HG03135 (cell line): ENCODE results near the gene UMPS.

Experiments
- ATAC-seq: cut with Tn5 transposase; IDR thresholded peaks from one replicate; pipeline ENCODE4 v1.9.1; 2021; ENCODE audit warnings: mild to moderate bottlenecking, moderate library complexity; ENCODE audit not compliant: unreplicated experiment

The UMPS gene

DNA sequence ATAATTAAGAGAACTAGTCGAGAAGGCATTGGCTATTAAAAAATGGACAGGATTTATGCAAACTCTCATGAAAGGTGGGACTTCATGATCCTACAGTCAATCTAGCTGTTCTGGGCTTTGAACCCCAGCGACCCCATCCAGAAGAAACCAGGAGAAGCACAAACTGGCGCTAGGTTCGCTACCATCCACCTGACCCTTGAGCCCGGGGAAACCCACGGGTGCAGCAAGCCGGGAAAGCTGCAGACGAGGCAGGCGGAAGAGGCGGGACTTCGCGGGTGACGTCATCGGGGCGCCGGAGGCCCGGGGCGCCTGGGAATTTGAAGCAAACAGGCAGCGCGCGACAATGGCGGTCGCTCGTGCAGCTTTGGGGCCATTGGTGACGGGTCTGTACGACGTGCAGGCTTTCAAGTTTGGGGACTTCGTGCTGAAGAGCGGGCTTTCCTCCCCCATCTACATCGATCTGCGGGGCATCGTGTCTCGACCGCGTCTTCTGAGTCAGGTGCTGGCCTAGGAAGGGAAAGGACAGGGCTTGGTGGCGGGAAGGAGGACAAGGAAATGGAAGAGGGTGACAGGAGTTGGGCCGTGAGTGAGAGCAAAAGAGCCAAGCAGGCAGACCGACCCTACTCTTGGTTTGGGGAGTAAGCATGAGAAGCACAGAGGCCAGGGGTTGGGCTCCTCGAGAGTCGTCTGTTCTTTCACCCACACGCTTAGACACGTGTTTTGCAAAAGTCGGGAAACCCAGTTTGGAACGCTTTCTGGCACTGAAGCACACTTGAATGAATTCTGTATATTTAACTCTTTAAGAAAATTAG is at the start of gene UMPS:
Gene UMPS (plus strand): TSS at position 324 of the 812 bp plus-strand sequence. CDS start 20 bp downstream, at position 344.
- ATAC-seq, result peak; percentile 96

DNA sequence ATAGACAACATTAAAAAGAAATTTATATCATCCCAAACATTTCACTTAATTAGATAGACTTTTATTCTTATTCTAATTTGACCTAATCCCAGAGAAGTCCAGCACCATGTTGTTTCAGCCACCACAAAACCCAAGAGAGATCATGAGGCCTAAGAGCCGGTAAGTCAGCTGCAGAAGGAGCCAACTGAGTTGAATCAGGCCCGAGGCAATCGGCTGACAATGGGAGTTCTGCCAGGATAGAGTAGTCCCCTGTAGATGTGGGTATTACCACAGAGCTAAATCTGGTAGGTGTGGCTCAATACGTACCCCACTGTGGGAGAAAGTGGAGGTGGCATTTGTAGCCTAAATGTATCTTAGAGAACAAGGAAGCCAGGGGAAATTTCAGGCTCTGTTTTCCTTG is 49.7 kb upstream of the UMPS start:
- ATAC-seq, result no peak

DNA sequence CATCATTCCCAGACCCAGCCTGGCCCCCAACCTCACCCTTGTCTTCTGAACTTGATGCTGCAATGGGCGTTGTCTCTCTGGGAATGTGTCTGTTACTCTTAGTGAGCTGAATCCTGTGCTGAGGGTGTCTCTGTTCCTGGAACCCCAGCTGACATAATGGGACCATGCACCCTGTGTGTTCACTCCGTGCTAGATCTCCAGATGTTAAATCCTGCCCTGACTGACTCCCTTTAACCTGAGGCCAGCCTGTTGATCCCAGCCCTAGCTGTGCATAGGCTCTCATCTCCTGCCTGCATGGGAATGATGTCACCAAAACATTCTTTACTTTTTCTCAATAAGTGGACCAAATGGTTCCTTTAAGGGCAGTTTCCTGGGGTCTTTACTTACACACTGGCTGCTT is 48.0 kb upstream of the UMPS start:
- ATAC-seq, result no peak

DNA sequence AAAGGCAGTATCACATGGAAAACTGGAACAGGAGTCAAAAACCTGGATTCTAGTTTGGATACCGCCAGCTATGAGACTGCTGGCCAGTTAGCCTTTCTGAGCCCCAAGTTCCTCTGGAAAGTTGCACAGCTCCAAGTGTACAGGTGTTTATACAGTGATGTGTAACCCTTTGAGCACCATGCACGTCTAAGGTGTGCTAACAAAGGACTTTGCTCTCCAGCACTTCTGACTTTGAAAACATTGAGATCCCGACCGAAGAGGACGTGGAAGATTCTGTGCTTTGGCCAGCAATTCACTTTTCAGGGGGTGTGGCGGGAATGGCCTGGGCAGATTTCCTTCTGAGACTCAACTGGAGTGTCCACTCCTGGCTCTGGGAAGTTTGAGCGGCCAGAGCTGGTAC is 45.8 kb upstream of the UMPS start:
- ATAC-seq, result no peak

DNA sequence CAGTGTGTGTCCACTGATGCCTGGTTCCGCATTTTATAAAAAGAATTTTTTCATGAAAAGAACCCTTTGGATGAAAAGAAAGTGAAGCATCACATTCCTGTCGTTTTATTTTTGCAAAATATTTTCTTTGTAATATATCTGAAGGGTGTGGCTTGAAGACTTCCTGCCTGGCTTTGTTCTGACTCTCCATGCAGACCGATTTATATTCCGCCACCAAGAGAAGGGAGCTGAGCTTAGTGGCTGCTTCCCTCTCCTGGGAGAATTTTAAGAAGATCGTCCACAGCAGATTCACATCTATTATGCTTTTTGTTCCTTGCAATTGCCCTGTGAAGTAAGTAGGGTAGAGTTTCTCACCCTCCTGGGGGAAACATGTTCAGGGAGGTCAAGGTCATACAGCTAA is 45.2 kb upstream of the UMPS start:
- ATAC-seq, result no peak

DNA sequence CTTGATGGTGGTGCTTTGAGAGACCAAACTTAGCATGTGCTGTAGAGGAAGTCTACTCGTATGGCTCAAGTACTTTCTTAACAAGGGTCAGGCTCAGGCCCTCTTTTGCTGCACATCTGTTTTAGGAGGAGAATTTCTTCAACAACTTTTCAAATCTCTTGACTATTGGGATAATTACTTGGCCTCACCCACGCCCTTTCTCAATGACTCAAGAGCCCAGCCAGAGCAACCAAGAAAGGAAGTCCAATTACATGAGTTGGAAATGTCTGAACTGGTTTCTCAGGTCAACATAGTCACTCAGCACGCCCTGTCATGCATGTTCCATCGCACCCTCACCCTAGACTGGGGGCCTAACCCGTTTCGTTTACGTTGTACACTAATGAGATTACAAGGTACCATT is 44.8 kb upstream of the UMPS start:
- ATAC-seq, result no peak

DNA sequence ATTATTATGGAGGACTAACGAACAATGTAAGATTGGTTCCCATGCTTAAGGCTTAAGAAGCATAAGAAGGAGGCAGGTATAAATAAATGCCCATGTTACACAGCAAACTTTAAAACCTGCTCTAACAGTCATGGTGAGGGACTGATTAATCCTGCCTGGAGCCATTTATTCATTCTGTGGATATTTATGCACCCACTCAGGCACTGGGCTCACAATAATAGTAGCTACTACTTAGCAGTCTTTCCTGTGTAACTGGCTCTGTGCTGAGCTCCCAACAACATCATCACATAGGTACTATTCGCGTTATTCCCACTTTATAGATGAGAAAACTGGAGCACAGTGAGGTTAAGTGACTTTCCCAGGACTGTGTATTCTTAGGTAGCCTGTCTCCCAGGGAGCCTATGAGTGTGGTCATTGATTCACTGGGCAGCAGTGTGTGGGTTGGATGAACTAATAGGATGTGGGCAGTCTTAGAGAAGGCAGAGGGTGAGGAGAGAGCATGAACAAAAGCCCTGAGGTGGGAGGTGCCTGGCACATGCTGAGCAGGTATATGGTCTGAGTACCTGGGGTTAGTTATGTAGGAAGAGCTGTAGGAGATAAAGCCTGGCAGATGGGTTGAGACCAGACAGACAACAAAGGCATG is 44.1 kb upstream of the UMPS start:
- no peak for ATAC-seq

DNA sequence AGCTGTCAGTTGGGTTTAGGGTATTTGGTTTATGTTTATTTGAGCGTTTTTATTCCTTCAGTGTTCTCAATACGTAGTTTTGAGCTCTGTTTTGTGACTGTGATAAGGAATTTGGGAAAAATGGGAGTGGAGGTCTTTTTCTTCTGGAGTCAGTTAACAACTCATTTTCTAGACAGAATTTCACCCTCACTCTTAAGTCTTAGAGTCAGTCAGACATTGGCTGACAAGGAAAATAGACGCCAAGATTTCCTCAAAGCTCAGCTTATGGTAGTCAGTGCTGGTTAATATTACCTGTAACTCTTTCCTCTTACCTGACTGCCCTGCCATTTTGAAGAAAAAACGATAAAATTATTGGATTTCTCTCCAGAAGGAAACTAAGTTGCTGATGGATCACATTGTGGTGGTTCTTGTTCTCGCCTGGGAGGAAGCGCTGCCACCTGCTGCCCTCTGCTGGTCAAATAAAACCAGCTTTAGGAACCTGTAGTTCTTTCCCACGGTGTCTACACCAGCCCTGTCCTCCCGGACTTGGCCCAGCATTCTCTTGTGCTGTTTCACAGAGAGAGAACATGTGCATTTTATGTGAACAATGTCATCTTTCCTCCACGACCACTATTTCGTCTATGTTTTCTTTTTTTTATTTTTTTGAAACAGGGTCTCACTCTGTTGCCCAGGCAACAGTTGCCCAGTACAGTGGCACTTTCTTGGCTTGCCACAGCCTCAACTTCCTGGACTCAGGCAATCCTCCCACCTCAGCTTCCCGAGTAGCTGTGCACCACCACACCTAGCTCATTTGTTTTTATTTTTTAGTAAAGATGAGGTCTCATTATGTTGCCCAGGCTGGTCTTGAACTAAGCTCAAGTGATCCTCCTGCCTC is 41.4 kb upstream of the UMPS start:
- peak; percentile 60 for ATAC-seq

DNA sequence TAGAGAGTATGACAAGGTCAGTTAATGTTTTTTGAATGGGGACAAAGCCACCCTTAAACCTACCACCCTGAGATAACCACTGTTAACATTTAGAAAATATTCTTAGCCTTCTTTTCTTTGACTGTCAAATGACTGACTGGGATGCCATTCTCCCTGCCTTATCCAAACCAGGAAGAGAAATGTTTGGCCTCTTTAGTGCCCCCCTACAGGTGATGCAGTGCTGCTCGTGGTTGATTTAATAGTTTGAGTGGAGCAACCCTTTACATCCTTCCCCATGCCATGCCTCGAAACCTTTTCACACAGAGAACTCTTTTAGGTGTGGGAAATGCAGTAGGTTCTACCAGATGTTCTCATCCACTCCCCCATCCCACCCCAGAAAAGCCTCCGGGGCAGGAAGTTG is 38.7 kb upstream of the UMPS start:
- no peak for ATAC-seq

DNA sequence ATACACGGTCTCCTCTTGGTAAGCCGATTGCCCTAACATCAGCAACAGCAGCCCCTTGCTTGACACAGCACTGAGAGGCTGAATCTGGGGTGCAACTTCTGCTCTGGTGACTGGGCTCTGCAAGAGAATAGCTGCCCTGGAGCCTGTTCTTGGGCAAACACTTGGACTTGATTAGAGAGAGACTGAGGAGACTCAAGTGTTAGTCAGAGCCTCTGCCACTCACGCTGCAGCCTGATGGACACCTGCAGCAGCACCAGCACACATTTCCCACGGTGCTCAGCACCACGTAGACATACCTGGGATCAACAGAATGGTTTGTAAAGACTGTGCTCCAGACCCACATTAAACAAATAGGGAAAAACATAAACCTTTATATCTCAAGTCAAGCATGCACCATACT is 35.8 kb upstream of the UMPS start:
- no peak for ATAC-seq

DNA sequence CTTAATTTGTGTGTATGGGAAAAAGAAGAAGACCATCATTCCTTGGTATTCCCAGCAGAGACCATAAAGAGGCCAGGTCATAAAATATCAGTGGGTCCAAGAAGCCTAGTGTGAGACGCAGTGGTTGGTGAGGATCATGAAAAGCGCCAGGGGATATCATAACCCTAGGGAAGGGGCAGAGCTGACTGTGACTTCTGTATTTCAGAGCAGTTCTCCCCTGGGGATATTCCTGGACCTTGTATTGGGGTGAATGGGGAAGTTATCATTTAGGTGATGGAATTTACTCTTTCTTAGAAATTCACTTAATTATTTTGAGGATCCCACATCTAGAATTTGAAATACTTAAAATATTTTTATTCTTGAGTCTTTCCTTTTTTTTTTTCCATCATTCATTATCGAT is 34.9 kb upstream of the UMPS start:
- ATAC-seq, result no peak

DNA sequence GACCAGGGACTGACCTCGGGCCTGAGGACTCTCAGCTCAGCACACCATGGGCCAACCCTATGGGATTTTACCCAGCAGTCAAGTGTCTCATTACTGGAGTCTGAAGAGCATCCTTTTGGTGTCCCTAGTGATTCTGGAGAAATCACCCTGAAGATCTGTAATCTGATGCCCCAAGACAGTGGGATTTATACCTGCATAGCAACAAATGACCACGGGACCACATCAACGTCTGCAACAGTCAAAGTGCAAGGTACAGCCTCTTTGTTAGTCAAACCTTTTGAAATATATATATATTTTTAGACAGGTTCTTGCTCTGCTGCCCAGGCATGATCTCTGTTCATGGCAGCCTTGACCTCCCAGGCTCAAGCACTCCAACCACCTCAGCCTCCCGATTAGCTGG is 34.2 kb upstream of the UMPS start:
- ATAC-seq, result no peak

DNA sequence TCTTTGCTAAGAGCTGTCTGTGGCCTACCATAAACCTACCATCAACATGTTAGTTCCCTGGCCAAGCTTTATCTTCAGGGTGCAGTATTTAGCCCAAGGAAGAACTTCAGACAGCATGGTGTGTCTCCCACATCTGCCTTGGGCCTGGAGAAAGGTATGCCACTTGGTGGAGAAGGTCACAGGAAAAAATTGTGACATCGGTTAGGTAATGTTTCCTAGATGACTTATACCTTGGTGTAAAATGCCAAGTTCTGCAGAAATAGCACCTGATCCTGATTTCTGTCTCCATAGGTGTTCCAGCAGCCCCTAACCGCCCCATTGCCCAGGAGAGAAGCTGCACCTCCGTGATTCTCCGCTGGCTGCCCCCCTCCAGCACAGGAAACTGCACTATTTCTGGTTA is 33.0 kb upstream of the UMPS start:
- no peak for ATAC-seq

DNA sequence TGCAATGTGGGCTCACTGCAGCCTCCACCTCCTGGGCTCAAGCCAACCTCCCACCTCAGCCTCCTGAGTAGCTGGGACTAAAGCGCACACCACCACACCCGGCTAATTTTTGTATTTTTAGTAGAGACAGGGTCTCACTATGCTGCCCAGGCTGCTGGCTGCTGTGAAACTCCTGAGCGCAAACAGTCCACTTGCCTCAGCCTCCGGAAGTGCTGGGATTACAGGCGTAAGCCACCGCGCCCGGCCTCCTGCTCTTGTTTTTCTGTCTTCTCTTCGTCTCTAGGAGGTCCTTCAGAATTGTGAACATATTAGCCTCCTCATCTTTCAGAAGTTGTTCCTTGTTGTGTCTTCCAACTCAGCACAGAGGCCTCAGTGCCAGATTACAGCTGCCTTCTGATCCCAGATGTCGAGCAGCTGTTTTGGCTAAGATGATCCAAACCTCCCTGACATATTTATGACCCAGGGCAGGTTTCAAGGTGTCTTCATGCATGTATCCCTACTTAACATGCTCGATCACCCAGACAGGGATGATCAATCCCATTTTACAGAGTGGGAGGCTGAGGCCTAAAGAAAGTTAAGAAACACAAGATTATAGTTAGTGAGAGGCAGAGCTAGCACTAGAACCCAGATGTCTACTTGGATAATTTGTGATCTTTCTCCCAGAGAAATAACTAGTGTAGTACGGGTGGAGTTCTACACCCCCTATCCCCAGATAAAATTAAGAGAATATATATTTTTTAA is 32.1 kb upstream of the UMPS start:
- ATAC-seq, result no peak

DNA sequence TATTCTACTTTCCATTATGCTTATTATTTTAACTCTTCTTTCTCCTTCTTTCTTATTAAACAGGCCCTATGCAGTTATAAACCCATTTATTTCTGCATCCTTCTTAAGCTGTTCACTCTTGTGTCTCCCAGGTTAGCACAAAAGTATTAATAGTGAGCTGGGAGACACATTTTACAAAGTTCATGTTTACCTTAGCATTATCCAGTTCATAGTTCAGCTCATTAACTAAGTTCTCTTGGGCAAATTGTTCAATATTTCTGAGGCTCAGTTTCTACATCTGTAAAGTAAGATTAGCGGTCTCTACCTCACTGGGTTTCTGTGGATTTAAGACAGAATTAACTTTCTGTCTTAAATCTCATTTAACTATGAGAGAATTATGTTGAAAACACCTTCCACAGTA is 31.2 kb upstream of the UMPS start:
- ATAC-seq, result no peak

DNA sequence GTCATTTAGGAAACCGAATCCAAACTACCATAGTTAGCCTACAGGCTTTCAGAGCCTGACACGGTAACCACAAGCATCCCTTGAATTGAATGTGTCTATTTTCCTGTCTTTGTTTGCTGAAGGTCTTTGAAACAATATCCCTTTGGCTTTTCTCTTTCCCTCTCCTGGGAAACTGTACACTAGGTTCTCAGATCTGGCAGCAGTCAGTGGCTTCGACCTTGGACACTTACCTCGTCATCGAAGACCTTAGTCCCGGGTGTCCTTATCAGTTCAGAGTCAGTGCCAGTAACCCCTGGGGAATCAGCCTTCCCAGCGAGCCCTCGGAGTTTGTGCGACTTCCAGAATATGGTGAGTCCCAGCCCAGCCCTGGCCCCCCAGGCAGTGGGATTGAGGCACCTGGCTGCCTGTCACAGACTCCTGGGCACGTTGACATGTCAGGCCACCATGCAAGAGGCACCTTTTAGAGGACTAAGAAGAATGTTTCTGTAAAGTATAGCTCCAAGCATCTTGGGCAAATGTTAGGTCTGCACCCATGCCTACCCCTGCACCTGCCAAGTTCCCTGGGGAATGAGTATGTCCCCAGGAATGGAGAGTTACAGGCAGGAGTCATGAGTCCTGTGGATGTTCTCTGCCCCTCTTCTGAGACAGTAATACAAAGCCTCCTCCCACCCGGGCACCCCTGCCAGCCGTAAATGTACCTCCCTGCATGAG is 30.4 kb upstream of the UMPS start:
- ATAC-seq, result no peak

DNA sequence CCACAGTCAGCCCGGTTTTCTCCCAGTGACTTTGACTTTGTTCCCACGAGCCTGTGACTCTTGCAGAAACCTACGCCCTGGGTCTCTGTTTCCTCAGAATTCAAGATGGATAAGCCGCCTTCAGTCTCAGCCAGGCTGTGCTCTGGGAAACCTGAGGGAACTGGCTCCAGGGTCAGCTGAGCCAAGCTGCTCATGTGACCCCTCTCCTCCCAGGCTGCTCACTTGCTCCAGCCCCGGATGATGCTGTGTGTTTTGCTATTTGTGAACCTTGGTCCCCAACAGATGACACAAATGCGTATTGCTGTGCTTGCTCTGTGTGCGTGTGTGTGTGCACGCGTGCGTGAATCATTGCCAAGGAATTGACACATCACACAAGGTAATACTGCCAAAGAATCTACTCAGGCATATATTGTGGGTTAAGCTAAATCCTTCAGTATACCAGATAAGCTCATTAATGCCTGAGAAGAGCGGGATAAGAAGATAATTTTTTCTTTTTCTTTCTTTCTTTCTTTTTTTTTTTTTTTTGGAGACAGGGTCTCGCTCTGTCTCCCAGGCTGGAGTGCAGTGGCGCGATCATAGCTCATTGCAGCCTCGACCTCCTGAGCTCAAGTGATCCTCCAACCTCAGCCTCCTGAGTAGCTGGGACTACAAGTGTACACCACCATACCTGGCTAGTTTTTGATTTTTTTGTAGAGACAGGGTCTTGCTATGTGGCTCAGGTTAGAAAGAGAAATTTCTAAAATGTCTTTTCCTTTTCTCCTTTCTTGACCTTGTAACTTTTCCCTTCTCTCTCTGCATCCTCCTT is 29.2 kb upstream of the UMPS start:
- no peak for ATAC-seq

DNA sequence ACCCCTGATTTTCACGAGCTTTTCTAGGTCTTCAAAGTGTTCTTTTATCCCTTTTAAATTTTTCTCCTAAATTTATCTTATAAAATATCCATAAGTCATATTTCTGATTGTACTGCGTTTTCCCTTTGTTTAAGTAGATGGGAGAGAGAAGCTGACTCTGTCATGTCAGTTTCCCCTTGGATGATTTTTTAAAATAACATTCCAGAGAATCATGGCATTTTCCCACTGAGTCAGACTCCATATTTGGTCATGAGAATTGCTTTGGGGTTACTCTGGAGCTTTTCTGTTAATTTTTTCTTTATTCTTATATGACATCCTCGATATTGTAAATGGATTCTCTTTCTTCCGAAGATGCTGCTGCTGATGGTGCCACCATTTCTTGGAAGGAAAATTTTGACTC is 28.6 kb upstream of the UMPS start:
- no peak for ATAC-seq

DNA sequence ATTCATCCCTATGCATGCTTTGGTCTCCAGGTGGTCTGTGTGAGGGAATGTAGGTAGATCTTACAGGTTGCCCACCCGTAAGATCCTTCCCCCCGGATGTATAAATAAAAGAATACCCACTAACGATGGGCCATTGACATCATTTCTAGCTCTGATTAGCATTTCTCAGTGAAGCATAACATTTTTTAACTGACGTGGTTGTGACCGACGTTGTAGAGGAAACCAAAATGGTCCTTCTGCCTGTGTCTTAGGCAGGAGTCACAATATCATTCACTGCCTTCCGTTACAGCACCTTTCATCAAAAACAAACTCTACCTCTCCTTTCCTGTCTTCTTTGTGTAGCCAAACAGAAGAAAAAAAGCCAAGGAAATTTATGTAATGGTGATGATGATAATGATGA is 27.3 kb upstream of the UMPS start:
- ATAC-seq, result no peak

DNA sequence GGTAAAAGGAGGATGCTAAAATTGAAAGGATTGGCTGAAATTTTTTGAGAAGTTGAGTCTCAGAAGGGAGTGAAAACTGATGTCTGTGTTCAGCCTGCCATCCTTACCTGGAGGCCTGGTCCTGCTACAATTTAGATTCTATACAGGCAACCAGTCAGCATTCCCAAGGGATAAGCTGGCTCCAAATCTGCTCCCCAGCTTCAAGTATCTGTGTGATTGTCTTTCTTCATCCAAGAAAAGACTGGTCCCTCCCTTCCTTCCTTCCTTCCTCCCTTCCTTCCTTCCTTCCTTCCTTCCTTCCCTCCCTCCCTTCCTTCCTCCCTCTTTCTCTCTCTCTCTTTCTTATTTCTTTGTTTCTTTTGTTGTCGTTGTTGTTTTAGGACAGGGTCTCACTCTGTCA is 24.7 kb upstream of the UMPS start:
- no peak for ATAC-seq
